ENCODE results near the gene HK1. TPM values are rescaled to one million over a fixed set of nuclear protein-coding genes. Genes with fewer than 3 reads are reported as not detected.

The HK1 gene
- total RNA-seq, 1 donor from 2014 or later = 65.6 TPM

DNA sequence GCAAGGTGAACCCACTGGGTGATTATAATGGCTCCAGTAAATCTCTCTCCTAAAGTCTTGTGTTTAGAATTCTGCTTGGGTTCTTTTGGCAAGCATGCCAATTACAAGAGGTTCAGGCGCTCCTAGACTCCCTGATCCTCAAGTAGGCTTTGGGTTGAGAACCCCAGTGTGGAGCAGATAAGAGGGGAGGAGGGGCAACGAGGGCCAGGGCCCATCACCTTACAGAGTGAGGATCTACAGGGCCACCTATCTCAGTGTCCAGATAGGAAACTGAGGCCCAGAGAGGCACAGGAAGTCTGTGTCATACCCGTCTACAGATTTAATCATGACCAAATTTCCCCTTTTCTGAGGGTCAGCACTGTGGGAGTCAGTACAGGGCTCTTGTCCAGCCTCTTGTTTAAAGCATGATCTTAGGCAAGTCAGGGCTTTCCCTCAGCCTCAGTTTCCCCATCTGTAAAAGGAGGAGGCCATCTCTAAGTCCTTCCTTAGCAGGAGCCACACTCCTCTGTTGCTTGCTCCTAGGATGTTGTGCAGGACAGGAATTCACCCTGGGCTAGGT, 134.0 kb downstream of the HK1 start:
- no peak for DNase-seq (ENCODE audit: low spot score in 2 of 2, unreplicated experiment in 2 of 2)
- no peaks in the 10 kb centered on the region for H3K36me3 Mint-ChIP-seq

GRCh38 chr10:69413221-69413865, 135.0 kb downstream of the HK1 start:
- H3K9me3 Mint-ChIP-seq = no peaks in the 10 kb centered on the region
- DNase-seq (ENCODE audit: low spot score in 2 of 2, unreplicated experiment in 2 of 2) = peak in 1 of 2 experiments; percentile 66
- TF ChIP-seq CTCF (IDR thresholded peaks at IDR 0.05; ENCODE audit: unreplicated experiment) = peak; percentile 29
- H3K4me3 Mint-ChIP-seq = no peak overlapping the region
- no peaks in the 10 kb centered on the region for H3K36me3 Mint-ChIP-seq
- H3K4me1 Mint-ChIP-seq = peaks cover 23% of the 10 kb centered on the region
- no peak overlapping the region for H3K27ac Mint-ChIP-seq
- H3K27me3 Mint-ChIP-seq (ENCODE audit: low read depth) = no peaks in the 10 kb centered on the region

More for the DNA sequence above, 134.0 kb downstream of the HK1 start:
- H3K9me3 Mint-ChIP-seq = no peaks in the 10 kb centered on the region
- H3K4me1 Mint-ChIP-seq = peaks cover 19% of the 10 kb centered on the region
- no peak for TF ChIP-seq CTCF (IDR thresholded peaks at IDR 0.05; ENCODE audit: unreplicated experiment)
- no peak overlapping the region for H3K27ac Mint-ChIP-seq
- H3K4me3 Mint-ChIP-seq = no peak overlapping the region
- H3K27me3 Mint-ChIP-seq (ENCODE audit: low read depth) = no peaks in the 10 kb centered on the region

DNA sequence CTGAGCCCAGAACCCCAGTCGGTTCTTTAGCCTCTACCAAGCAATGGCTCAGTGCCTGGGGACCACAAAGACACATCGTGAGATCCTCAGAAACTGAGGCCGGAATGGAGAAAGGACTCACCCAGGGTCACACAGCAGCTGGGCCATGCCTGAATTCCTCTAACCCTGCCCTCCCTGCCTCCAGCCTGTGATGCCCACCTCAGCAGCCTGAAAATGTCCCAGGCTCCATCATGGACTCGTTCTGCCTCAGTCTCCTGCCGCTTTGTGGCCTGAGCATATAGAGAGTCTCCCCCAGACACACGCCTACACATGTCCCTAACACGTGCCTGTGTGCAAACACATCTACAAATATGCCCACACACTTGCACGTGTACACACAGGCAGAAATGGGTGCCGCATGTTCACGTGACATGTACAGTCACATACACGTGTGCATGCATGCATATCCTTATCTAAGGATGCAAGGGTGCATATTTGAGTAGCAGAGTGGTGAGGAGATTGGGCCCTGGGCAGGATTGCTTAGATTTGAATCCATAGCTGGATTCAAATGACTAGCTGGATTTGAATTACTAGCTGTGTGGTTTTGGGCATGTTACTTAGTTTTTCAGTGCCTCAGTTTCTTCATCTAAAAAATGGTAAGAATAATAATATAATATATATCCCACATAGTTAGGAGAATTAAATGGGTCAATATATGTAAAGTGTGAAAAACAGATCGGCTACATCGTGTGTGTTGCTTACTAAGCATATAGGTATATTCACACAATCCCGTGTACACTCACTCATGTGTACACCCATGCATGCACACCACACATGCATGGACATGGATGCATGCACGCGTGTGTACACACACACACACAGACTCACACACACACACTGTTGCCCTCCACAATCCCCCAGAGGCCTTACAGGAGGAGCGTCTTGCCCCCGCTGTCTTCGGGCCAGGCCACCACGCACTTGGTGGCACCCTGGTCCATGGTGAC, 136.0 kb downstream of the HK1 start:
- H3K9me3 Mint-ChIP-seq = no peaks in the 10 kb centered on the region
- H3K36me3 Mint-ChIP-seq = no peaks in the 10 kb centered on the region
- no peak overlapping the region for H3K4me3 Mint-ChIP-seq
- no peak for DNase-seq (ENCODE audit: low spot score in 2 of 2, unreplicated experiment in 2 of 2)
- peaks cover 20% of the 10 kb centered on the region for H3K4me1 Mint-ChIP-seq
- no peak for TF ChIP-seq CTCF (IDR thresholded peaks at IDR 0.05; ENCODE audit: unreplicated experiment)
- H3K27me3 Mint-ChIP-seq (ENCODE audit: low read depth) = no peaks in the 10 kb centered on the region
- no peak overlapping the region for H3K27ac Mint-ChIP-seq

GRCh38 chr10:69415049-69415448, 136.8 kb downstream of the HK1 start:
- H3K27ac Mint-ChIP-seq = no peak overlapping the region
- TF ChIP-seq CTCF (IDR thresholded peaks at IDR 0.05; ENCODE audit: unreplicated experiment) = no peak
- no peaks in the 10 kb centered on the region for H3K27me3 Mint-ChIP-seq (ENCODE audit: low read depth)
- no peak overlapping the region for H3K4me3 Mint-ChIP-seq
- no peaks in the 10 kb centered on the region for H3K36me3 Mint-ChIP-seq
- peaks cover 20% of the 10 kb centered on the region for H3K4me1 Mint-ChIP-seq
- H3K9me3 Mint-ChIP-seq = no peaks in the 10 kb centered on the region
- DNase-seq (ENCODE audit: low spot score in 2 of 2, unreplicated experiment in 2 of 2) = no peak

- DNase-seq (ENCODE audit: low spot score in 2 of 2, unreplicated experiment in 2 of 2) = no peak
- H3K27me3 Mint-ChIP-seq (ENCODE audit: low read depth) = no peaks in the 10 kb centered on the region
- H3K27ac Mint-ChIP-seq = no peak overlapping the region
- no peak overlapping the region for H3K4me3 Mint-ChIP-seq
- H3K9me3 Mint-ChIP-seq = no peaks in the 10 kb centered on the region
- no peaks in the 10 kb centered on the region for H3K36me3 Mint-ChIP-seq
- H3K4me1 Mint-ChIP-seq = peaks cover 14% of the 10 kb centered on the region
- no peak for TF ChIP-seq CTCF (IDR thresholded peaks at IDR 0.05; ENCODE audit: unreplicated experiment)
Measured at GRCh38 chr10:69415951-69416350, 137.7 kb downstream of the HK1 start.
